ENCODE results near the gene REEP2.

DNA sequence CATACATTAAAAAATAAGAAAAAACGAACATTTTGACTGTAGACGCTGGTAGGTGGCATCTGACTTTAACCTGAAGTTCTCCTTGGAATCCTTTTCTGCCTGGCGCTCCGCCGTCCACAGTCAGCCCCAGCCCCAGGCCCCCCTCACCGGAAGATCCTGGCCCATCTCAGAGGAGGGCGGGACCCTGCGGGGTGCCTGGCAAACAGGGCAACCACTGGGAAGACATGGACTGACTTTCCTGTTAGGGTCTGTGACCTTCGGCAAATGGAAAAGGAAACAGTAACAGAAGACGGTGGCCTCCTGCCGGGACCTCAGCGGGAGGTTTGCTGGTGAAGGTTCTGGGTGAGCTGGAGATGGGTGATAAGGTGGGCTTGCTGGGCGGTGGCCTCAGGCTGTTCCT lies 14.7 kb downstream of the REEP2 start:
- TF ChIP-seq, protein P1, sequence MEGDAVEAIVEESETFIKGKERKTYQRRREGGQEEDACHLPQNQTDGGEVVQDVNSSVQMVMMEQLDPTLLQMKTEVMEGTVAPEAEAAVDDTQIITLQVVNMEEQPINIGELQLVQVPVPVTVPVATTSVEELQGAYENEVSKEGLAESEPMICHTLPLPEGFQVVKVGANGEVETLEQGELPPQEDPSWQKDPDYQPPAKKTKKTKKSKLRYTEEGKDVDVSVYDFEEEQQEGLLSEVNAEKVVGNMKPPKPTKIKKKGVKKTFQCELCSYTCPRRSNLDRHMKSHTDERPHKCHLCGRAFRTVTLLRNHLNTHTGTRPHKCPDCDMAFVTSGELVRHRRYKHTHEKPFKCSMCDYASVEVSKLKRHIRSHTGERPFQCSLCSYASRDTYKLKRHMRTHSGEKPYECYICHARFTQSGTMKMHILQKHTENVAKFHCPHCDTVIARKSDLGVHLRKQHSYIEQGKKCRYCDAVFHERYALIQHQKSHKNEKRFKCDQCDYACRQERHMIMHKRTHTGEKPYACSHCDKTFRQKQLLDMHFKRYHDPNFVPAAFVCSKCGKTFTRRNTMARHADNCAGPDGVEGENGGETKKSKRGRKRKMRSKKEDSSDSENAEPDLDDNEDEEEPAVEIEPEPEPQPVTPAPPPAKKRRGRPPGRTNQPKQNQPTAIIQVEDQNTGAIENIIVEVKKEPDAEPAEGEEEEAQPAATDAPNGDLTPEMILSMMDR (IDR thresholded peaks at IDR 0.05) = no peak
- TF ChIP-seq POLR2A (IDR thresholded peaks at IDR 0.05) = no peak

All from lower leg skin (tissue), 3 donors.